GM18867 (cell line): ENCODE measurements around the gene MPHOSPH9.

Source experiments
- ATAC-seq: cut with Tn5 transposase; IDR thresholded peaks from one replicate; pipeline ENCODE4 v1.9.1; 2021; ENCODE audit warnings: mild to moderate bottlenecking, moderate library complexity; ENCODE audit not compliant: unreplicated experiment

MPHOSPH9 gene, protein sequence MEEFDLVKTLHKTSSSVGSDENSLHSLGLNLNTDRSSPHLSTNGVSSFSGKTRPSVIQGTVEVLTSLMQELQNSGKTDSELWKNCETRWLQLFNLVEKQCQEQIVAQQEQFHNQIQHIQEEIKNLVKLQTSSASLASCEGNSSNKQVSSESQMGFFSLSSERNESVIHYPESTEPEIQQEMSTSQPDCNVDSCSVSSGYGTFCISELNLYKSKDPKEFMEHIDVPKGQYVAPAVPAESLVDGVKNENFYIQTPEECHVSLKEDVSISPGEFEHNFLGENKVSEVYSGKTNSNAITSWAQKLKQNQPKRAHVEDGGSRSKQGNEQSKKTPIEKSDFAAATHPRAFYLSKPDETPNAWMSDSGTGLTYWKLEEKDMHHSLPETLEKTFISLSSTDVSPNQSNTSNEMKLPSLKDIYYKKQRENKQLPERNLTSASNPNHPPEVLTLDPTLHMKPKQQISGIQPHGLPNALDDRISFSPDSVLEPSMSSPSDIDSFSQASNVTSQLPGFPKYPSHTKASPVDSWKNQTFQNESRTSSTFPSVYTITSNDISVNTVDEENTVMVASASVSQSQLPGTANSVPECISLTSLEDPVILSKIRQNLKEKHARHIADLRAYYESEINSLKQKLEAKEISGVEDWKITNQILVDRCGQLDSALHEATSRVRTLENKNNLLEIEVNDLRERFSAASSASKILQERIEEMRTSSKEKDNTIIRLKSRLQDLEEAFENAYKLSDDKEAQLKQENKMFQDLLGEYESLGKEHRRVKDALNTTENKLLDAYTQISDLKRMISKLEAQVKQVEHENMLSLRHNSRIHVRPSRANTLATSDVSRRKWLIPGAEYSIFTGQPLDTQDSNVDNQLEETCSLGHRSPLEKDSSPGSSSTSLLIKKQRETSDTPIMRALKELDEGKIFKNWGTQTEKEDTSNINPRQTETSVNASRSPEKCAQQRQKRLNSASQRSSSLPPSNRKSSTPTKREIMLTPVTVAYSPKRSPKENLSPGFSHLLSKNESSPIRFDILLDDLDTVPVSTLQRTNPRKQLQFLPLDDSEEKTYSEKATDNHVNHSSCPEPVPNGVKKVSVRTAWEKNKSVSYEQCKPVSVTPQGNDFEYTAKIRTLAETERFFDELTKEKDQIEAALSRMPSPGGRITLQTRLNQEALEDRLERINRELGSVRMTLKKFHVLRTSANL

DNA sequence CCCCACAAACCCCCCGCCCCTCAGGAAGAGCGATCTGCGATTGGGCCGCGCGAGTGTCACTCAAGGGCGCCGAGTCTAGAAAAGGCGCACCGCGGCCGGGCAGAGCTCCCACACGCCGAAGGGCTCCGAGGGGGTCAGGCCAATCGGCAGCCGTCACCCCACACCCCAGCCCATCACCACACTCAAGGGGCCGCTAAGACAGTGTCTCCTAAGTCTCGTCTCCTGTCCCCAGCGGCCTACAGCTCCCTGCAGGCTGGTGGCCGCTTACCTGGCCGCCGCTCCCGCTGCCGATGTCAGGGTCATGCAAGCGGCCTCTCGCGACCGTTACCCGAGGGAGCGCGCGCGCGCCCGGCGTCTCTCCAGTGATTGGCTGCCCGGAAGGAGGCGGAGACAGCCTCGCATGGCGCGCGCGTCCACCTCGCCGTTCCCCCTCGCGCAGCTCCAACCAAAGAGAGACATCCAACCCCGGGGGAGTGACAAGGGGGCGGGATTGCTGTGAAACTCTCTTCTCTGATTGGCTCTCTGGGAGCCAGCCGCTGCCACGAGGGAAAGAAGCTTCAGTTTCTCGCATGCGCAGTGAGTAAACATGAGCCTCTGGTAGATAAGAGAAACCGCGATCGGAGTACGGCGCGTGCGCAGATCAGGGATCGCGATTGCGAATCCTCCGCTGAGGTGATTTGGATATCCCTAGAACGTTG, at the start of gene MPHOSPH9, which contains the start of gene MTRFR:
Gene MPHOSPH9, minus strand, starts transcription at position 335 of the 698 bp plus-strand sequence. CDS start 2,777 bp downstream, outside the sequence.
Gene MTRFR, plus strand, starts transcription at position 630 of the 698 bp plus-strand sequence. CDS start 20,239 bp downstream, outside the sequence.
- ATAC-seq = peak; percentile 81

DNA sequence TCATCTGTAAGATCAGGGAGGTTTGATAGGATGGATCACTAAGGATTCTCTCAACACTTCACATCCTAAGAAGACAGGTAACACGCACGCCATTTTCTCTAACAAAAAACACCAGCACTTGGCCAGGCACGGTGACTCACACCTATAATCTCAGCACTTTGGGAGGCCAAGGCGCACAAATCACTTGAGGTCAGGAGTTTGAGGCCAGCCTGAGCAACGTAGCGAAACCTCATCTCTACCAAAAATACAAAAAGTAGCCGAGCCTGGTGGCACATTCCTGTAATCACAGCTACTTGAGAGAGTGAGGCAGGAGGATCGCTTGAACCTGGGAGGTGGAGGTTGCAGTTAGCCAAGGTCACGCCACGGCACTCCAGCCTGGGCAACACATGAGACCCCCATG, 49.2 kb upstream of the MPHOSPH9 start:
- no peak for ATAC-seq

DNA sequence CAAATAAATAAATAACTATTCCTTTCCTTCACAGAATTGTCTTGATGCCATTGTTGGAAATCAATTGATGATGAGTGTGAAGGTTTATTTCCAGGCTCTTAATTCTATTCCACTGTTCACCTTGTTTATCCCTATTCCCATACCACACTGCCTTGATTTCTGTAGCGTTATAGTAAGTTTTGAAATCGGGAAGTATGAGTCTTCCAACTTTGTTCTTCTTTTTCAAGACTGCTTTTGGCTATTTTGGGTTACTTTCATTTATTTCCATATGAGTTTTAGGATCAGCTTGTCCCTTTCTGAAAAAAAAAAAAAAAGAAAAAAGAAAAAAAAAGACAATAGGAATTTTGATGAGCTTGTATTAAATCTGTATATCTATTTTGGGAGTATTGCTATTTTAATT, 48.0 kb upstream of the MPHOSPH9 start:
- no peak for ATAC-seq

DNA sequence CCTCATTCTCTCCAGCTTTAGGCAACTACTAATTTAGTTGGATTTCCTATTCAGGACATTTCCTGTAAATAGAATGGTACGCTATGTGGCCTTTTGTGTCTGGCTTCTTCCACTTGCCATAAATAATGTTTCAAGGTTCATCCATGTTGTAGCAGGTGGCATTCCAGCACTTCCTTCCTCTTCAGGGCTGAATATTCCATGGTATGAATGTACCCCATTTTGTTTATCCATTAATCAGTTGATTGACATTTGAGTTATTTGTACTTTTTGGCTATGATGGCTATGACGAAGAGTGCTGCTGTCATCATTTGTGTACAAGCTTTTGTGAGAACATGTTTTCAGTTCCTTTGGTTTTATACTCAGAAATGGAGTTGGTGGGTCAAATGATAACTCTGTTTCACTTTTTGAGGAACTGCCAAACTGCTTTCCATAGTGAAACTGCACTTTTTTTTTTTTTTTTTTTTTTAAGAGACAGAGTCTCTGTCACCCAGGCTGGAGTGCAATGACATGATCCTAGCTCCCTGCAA, 45.2 kb upstream of the MPHOSPH9 start:
- peak; percentile 79 for ATAC-seq

DNA sequence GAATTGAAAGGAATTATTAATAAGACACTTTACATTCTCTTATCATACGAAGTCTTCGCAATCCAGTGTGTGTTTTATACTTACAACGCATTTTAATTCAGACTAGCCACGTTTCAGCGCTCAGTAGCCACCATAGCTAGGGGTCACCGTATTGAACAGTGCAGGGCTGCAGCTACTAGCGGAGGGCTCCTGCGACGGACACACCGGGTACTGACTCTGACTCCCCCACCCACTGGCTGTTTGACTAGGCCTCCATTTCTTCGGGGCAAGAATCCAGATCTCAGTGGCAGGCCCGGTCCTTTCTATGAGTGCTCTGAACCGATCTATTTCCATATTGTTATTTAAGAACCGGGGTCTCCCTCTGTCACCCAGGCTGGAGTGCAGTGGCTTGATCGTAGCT, 40.2 kb upstream of the MPHOSPH9 start:
- ATAC-seq = no peak

DNA sequence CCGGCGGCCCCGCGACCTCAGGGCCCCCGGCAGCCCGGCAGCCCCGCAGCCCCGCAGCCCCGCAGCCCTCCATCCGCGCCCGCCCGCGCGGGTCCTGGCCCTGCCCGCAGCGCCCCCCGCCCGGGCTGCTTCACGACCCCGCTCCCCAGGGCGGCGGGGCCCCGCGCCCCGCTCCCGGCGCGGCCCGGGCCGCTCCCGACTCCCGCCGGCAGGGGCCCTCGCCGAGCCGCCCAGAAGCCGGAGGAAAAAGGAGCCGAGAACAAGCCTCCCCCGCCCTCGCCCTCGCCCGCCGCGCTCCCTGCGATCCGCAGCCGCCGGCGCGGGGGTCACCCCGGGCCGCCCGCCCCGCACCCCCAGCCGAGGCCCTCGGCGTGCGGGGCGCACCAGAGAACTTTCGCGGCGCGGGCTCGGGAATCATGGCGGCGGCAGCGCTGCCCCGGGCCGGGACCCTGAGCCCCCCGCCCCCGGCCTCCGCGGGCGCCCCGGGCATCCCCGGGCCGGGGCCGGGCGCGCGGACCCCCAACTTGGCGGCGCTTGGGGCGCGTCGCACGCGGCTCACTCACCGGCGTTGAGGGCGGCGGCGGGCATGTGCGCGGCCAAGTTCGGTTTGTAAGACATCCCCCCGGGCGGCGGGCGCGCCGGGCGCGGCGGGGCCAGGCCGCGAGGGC, 38.2 kb upstream of the MPHOSPH9 start:
- peak; percentile 71 for ATAC-seq

DNA sequence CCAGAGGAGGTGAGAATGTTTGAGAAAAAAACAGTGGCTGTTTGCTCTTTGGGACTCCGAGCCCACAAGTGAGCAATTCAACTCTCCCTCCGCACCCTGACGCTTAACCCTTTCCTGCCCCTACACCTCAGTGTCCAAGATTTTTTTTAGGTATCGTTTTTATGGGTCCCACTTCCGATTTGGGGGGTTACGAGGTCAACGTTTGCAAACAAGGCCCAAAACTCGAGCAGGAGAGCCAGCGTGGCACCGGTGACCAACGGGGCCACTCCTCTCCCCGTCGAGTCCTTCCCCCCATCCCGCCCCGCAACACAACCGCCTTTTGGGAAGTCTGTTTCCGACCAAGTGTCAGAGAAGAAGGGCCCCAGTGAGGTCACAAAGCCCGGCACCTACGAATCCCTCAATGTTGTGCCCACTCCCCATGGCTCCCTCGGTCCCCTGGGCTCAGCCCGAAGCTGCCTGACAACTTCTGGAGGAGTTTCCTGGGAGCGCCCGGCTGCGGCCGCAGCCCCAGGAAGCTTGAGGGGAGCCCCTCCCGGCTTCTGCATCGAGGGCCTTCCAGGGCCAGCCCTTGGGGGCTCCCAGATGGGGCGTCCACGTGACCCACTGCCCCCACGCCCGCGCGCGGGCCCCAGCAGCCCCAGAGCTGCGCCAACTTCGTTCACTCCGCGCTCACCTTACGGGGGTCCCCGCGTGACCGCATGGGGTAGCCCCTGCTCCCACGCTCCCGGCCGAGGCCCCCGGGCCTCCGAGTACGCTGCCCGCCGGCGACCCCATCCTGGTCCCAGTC, 37.5 kb upstream of the MPHOSPH9 start:
- no peak for ATAC-seq

DNA sequence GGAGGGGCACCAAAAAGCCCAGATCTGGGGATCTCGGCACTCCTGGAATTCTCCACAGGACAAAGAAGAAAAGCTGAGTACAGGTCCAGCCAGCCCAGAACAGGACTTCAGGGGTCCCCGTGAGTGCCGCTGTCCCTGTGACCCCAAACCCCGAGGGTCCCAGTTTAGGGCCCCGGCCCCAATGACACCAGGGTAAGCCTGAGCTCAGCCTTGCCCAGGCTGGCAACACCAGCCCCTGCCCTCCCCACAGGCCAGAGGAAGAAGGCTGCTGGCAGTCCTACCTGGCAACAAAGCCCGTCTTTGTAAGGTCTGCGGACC, 36.9 kb upstream of the MPHOSPH9 start:
- ATAC-seq = no peak

DNA sequence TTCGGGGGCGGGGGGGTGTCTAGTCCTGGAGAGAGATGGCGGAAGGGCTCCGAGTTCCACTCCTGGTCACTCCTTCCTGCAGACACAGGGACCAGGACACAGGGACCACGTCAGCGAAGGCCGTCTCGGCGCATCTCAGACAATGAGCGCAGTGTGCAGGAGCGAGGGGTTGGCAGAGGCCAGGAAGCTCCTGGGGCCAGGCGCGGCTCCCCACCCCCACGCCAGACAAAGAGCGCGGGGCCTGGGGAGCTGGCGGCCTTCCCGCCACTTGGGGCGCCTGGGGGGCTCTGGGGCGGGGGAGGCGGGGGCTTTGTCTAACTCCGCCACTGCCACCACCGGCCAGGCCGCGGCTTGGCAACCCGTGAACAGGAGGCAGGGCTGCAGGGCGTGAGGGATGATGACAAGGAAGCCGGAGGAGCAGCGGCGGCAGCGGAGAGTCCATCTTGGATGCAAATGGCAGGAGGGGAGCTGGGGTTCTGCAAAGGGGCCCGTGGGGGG, 36.5 kb upstream of the MPHOSPH9 start:
- no peak for ATAC-seq

DNA sequence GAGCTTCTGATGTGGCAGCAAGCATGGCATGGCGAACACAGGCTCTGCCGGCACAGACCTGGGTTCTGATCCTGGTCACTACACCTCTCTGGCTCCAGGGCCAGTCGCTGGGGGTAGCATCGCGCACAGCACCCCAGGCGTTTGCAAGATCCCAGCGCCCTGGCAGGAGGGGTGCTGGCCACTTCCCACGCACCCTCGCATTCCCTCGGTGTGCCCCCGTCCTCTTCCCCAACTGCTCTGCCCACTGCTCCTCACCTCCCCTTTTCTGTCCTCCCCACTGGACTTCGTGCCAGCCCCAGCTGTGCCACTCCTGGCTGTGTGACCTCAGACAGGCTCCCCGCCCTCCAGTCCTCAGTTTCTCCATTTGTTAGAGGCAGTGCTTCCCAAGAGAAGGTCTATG, 35.9 kb upstream of the MPHOSPH9 start:
- ATAC-seq = no peak

DNA sequence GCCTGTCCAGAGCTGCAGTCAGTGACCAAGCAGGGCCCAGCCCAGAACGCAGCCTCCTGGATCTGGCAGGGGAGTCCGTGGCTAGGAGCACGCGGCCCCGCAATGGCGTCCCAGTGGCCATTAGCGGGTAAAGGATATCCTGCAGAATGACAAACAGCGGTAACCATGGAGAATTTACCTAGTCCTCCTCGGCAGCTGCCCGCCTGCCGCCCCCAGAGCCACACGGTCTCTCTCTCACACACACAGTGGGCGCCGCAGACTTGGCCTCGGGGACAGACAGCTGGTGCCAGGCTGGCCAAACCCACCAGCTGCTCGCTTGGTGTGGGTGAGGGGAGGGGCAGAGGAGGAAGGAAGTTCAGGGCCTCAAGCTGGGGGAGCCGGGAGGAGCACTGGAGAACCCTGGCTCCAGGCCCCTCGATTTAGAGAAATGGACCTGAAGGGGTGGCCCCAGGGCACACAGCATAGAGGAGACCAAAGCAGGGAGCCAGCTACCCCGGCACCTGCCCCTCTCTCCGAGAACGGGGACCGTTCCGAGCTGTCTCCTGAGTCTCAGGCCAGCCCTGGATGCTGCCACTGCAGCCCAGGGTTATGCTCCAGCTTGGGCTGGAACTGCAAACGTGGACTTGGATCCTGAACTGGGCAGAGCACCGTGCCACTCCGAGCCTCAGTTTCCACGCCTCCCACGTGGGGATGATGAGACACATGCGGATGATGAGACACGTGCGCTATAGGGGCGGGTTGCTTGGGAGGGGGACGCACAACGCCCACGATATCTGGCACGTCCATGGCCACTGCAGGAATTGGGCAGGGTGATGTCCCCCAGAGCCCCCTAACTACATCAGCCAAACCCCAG, 35.3 kb upstream of the MPHOSPH9 start:
- no peak for ATAC-seq

DNA sequence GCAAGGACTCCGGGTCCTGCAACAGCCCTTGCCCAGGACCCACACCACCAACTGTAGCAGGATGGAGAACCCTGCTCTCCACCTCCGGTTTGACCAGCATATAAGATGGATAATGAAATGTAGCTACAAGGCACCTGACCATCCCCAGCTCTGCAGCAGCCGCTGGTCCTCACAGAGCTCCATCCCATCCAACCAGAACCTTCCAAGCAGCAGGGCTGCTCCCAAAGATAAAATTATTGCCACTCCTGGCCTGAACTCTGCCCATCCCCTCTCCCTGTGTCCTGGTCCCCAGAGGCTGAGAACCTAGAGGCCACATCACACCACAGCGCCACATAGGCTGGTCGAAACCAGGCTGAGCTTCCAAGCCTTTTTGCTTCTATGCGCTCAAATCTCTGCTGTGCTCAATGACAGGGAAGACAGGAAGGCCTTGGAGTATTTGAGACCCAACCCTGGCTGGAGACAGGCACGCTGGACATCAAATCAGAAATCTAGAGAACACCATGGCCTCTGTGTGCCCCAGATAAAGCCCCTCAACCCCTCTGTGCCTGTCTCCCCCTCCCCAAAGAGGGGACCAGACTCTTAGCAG, 34.5 kb upstream of the MPHOSPH9 start:
- ATAC-seq = no peak

DNA sequence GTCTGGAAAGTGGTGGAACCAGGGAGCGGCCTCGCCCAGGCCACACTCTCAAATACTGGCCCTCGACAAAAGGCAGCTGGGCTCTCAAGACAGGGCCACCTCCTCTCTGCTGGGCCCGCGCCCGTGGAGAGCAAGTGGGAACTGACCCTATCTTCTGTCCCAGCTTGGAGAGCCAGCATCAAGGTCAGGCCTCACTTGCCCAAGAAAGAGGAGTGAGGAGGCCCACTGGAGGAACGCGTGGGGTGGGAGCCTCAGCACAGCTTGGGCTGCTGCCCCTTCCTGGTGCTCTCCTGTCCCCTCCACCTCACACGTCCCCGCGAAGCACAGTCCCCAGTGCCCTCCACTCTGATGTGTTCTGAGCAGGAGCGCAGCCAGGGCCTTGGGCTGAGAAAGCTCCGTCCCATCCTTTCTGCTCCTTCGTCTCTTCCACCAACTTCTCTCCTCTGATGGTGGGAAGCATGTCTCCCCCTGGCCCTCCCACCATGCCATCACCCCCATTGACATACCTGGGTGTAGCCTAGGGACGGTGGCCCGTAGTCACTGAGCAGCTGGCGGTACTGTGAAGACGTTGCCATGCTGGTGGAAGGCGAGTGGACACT, 33.8 kb upstream of the MPHOSPH9 start:
- no peak for ATAC-seq

DNA sequence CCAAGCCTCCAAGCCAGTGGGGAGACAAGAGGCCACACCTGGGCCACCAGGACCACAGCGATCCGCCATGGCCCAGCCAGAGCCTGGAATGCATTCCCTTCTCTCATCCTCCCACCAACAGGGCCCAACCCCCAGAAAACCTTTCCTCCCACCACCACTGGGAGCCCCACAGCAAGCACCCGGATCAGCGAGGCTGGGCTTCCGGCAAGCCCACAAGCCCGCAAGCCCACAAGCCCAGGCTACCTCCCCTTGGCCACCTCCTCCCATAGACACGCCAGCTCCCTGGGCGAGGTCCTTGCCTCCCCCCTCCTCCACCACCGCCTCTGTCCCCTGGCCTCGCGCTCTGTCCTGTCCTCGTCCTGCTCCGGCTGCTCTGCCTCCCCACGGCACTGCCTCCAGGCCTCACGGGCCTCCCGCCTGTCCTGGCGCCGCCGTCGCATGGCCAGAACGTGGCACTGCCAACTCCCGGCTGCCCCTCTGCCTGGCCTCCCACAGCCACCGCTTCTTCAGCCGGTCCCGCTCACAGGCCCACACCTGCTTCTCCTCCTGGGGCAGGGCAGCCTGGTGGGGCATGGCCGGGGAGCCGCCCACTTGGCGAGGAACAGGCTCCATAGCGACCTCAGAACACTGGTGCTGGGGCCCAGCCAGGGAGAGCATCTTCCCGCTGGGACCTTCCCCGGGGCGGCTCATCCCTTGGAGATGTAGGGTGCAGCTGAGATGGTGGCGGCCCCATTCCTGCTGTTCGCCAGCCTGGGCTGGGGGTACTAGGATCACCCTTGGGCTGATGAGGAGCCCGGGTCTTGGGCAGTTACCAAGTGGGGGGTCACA, 33.1 kb upstream of the MPHOSPH9 start:
- ATAC-seq = no peak

DNA sequence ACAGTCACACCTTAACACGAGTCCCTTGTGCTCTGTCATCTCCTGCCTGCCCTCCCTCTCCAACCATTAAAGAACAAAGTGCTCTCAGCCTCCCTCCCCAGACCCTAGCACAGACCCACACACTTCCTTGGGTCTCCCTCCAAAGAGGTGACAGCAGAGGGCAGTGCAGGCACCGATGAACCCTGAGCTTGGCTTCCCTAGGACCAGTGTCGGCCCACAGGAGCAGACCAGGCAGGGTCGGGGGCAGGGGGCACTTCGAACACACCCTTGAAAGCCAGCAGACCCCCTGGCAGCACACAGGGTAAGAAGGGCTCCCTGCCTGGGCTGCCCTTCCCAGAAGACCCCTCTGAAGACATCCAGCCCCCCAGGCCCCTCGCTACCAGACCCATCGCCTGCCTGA, 31.7 kb upstream of the MPHOSPH9 start:
- no peak for ATAC-seq

DNA sequence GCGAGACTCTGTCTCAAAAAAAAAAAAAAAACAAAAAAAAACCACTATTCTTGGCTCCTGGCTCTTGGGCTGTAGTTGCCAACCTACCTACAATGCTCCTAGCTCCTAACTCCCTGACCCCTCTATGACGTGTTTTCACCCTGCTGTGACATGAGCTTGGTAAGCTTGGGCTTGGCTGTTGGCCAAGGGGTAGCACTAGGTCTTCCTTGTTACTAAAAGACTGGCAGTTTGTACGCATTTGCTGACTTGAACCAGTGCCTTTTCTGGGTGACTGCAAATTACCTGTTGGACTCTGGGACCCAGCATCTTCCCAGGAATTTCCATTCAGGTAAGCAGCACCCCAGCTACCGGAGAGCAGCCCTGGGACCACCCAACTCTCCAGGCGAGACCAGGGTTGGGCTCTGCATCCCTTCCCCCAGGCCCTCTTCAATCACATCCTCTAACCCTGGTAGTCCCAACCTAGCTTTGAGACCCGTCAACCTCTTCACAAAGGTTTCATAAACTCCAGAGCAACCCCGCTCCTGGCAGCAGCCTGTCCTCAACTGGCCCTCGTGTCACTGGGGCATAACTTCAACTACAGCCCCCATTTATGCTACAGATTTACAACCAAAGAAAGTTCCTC, 30.4 kb upstream of the MPHOSPH9 start:
- ATAC-seq = no peak
